DMS 273 treated with DMSO at 0.1 percent for 48 hours (cell line): ENCODE measurements around the gene CACNG1.
"Not testable (repeated sequence)": the region's sequence is repeated elsewhere in the genome, so short reads cannot be mapped to it uniquely, and the experiment has no call there.

Experiments used
- DNase-seq: peaks from one replicate; lab custom pipeline; 2025; lab: John Stamatoyannopoulos, UW

Gene CACNG1

GRCh38 chr17:67080804-67081203, 36.5 kb downstream of the CACNG1 start:
- DNase-seq, result no peak

GRCh38 chr17:67082107-67082506, 37.8 kb downstream of the CACNG1 start:
- DNase-seq, result no peak

- DNase-seq, result no peak
Measured at GRCh38 chr17:67085406-67085805, 41.1 kb downstream of the CACNG1 start.

- DNase-seq, result no peak
Measured at GRCh38 chr17:67088639-67089038, 44.3 kb downstream of the CACNG1 start.

- no peak for DNase-seq
Measured at GRCh38 chr17:67090341-67090740, 46.0 kb downstream of the CACNG1 start.

- no peak for DNase-seq
Measured at GRCh38 chr17:67092291-67092690, 47.9 kb downstream of the CACNG1 start.

GRCh38 chr17:67092710-67093109, 48.4 kb downstream of the CACNG1 start:
- DNase-seq, result not testable (repeated sequence)

GRCh38 chr17:67093348-67093747, 49.0 kb downstream of the CACNG1 start:
- no peak for DNase-seq

GRCh38 chr17:67095291-67095690, 50.9 kb downstream of the CACNG1 start:
- not testable (repeated sequence) for DNase-seq

- DNase-seq, result no peak
Measured at GRCh38 chr17:67095803-67096202, 51.4 kb downstream of the CACNG1 start.

- no peak for DNase-seq
Measured at GRCh38 chr17:67096609-67097008, 52.3 kb downstream of the CACNG1 start.

- no peak for DNase-seq
Measured at GRCh38 chr17:67098006-67098405, 53.7 kb downstream of the CACNG1 start.

- DNase-seq, result not testable (repeated sequence)
Measured at GRCh38 chr17:67104641-67105040, 60.3 kb downstream of the CACNG1 start.

GRCh38 chr17:67105213-67105612, 60.9 kb downstream of the CACNG1 start:
- no peak for DNase-seq
